22Rv1 (cell line): ENCODE results near the gene SEMA3E.
"Not testable (repeated sequence)": the region's sequence is repeated elsewhere in the genome, so short reads cannot be mapped to it uniquely, and the experiment has no call there.

Experiments
- ZFX ChIP-seq: fragments of 450-650 bp; IDR thresholded peaks from 2 replicates; pipeline ENCODE4 v1.6.1; 2017; ENCODE audit warnings: antibody characterized with exemption, borderline replicate concordance
- TF ChIP-seq, protein P1 (sequence below): fragments of 450-650 bp; IDR thresholded peaks from 2 replicates; pipeline ENCODE4 v1.5.1; 2017; ENCODE audit warnings: mild to moderate bottlenecking

GRCh38 chr7:83430289-83430688 lies 218.7 kb downstream of the SEMA3E start:
- TF ChIP-seq, protein P1, sequence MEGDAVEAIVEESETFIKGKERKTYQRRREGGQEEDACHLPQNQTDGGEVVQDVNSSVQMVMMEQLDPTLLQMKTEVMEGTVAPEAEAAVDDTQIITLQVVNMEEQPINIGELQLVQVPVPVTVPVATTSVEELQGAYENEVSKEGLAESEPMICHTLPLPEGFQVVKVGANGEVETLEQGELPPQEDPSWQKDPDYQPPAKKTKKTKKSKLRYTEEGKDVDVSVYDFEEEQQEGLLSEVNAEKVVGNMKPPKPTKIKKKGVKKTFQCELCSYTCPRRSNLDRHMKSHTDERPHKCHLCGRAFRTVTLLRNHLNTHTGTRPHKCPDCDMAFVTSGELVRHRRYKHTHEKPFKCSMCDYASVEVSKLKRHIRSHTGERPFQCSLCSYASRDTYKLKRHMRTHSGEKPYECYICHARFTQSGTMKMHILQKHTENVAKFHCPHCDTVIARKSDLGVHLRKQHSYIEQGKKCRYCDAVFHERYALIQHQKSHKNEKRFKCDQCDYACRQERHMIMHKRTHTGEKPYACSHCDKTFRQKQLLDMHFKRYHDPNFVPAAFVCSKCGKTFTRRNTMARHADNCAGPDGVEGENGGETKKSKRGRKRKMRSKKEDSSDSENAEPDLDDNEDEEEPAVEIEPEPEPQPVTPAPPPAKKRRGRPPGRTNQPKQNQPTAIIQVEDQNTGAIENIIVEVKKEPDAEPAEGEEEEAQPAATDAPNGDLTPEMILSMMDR: not testable (repeated sequence)
- not testable (repeated sequence) for TF ChIP-seq ZFX
